NCI-H1092 (cell line): ENCODE measurements around the gene NKX2-8.
A peak's percentile ranks its signal among the peaks of the same experiment; 100 is the strongest.
"Not testable (repeated sequence)": the region's sequence is repeated elsewhere in the genome, so short reads cannot be mapped to it uniquely, and the experiment has no call there.

Experiments
- DNase-seq: peaks from one replicate; lab custom pipeline; 2025; lab: John Stamatoyannopoulos, UW

Gene NKX2-8

GRCh38 chr14:36580141-36580855, 2.1 kb downstream of the NKX2-8 start:
- DNase-seq, result no peak

DNA sequence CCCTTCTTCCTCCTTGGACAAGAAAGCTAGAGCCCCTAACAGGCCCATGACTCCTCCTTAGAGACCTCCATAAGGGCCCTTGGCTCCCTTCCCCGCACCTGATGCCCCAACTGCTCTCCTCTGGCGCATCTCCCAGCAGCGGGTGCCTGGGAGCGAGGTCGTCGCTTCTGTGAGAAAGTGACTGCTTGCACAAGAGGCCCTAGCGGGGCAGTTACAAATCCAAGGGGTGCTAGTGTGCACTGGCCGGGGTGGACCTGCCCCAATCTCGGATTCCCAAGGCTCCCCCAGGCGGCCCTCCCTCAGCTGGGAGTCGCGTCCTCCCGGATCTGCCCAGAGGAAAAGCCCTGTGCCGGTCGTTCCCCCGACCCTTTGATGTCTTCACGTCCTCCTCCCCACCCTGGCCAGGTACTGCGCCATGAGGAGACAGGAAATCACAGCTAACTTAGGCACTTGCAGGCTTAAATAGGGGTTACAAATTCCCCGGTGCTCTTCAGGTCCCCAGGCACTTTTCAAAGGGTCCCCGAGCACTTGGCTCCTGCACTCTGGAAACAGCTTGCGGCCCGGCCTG, 2.8 kb downstream of the NKX2-8 start:
- DNase-seq, result no peak

GRCh38 chr14:36579001-36579555, 3.3 kb downstream of the NKX2-8 start:
- no peak for DNase-seq

DNA sequence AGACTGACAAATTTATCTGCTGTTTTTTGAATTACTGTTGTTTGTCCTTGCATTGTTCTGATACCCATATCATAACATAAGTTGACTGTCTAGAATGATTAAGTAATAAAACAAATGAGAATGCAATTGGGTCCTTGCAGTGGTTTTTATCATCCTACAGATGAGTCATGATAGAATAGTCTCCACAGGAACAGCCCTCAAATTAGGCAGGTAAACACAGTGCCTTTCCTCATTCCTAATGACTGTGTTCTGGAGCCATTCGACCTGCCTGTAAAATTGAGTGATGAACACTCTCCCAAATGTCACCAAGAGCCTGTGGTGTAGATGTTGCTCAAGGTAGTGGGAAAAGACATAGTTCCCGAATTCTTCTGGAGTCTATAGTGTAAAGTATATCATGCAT, 12.3 kb downstream of the NKX2-8 start:
- DNase-seq, result no peak

DNA sequence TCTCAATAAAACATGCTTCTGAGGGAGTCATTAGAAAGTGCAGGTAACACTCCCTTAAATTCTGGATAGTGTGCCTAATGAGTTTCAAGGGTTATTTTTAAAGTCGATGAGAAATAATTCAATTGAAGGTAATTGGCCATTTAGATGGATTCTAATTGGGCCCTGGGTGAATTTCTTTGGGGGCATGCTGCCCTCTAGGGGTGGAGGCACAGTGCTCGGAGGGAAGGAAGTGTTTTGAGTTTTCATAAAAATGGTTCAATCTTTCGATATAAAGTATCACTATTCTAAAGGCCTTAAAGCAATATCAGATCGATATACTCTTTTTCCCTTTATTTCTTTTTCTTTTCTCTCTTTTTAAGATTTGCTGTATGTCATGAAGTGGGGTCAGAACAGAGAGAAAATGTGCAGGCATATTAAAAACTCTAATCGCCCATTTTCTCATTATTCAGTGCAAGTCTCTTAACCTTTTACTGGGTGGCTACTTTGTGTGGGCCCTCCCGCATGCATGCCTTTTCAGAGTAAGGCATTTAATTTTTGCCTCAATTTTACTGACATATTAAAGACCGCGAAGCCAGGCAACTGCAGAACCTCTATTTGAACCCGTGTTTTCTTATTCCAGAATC, 25.5 kb downstream of the NKX2-8 start:
- DNase-seq, result peak; percentile 14

GRCh38 chr14:36555998-36556743, 26.2 kb downstream of the NKX2-8 start:
- no peak for DNase-seq

DNA sequence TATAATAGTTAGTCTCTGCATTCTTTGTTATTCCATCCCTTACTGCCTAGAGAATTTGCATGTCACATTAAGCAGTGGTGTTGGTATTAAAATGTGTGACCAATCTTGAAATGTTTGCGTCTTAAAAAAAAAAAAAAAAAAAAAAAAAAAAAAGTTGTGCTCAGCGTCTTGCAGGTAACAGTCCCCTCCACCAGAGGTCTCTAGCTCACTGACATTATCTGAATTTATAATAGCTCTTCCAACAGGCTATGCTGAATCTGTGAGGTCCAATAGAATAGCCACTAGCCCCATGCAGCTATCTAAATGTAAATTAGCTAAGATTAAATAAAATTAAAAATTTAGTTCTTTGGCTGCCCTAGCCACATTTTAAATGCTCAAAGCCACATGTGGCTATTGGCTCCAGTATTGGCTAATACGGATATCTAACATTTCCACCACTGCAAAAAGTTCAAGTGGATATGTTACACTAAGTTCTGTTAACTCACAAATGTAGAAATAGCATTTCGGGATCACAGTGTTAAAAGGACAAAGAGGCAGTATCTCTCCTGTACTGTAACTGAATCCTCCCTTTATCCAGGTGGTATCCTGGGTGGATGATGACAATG, 28.7 kb downstream of the NKX2-8 start:
- DNase-seq, result peak; percentile 62

- DNase-seq, result no peak
Observed at GRCh38 chr14:36550899-36551298, 31.5 kb downstream of the NKX2-8 start.

GRCh38 chr14:36544280-36544679, 38.1 kb downstream of the NKX2-8 start:
- not testable (repeated sequence) for DNase-seq

GRCh38 chr14:36538051-36538450, 44.4 kb downstream of the NKX2-8 start:
- no peak for DNase-seq
